ENCODE measurements around the gene SCUBE1. TPM values are rescaled to one million over a fixed set of nuclear protein-coding genes. Genes with fewer than 3 reads are reported as not detected.

The SCUBE1 gene
- polyA plus RNA-seq, 1 of the 3 experiments (the other 2 are of a cell fraction), result 0.56 TPM

GRCh38 chr22:43202756-43203410 lies 140.3 kb downstream of the SCUBE1 start:
- no peaks in the 10 kb centered on the region for H3K9me2 ChIP-seq
- H4K20me1 ChIP-seq (ENCODE audit: insufficient read depth), result no peaks in the 10 kb centered on the region
- no peaks in the 10 kb centered on the region; a peak in 1 of 4 replicates for H3K4me1 ChIP-seq (ENCODE audit: control insufficient read depth in 1 of 2, insufficient read depth in 2 of 2, low read depth in 1 of 2, low read length in 1 of 2)
- no peak overlapping the region for H3K4me3 ChIP-seq (ENCODE audit: low read depth in 2 of 2, low read length in 1 of 2)
- no peak overlapping the region for H3K27ac ChIP-seq (ENCODE audit: low read depth in 2 of 2, low read length in 1 of 2)
- no peaks in the 10 kb centered on the region for H3K79me2 ChIP-seq (ENCODE audit: insufficient read depth)
- POLR2A ChIA-PET, result no interaction called here
- no peaks in the 10 kb centered on the region for H3K36me3 ChIP-seq (replicated peaks in 1 of 2; ENCODE audit: control insufficient read depth in 1 of 2, insufficient read depth in 2 of 2, low read length in 1 of 2)
- CTCF ChIA-PET, result no interaction called here
- 87% methylated on average over 8 of the region's 13 CpGs for WGBS (ENCODE audit: low lambda C conversion rate)
- H3K9me3 ChIP-seq, result no peaks in the 10 kb centered on the region
- no peak overlapping the region for H3K4me2 ChIP-seq
- no peak overlapping the region for H3K9ac ChIP-seq
- no peak for TF ChIP-seq TAF1 (IDR thresholded peaks at IDR 0.05; ENCODE audit: borderline replicate concordance, low read depth, low read length)
- no peak for TF ChIP-seq GABPA (IDR thresholded peaks at IDR 0.05; ENCODE audit: low read depth)
- TF ChIP-seq IRF3 (IDR thresholded peaks at IDR 0.05; ENCODE audit: low read depth, low read length), result no peak
- TF ChIP-seq MAX (IDR thresholded peaks at IDR 0.05; ENCODE audit: low read depth), result no peak
- TF ChIP-seq EZH2phosphoT487 (IDR thresholded peaks at IDR 0.05; ENCODE audit: borderline replicate concordance, low read depth), result no peak
- H2AFZ ChIP-seq (ENCODE audit: low read depth), result no peak overlapping the region
- H3F3A ChIP-seq (replicated peaks; ENCODE audit: insufficient read depth), result no peaks in the 10 kb centered on the region
- H3K27me3 ChIP-seq (ENCODE audit: insufficient read depth), result no peaks in the 10 kb centered on the region
- no peak for DNase-seq

- CTCF ChIA-PET, result interaction anchor here (0.6 kb wide), 1 partner anchor 144 kb away, joined by 3 read pairs; no protein-coding TSS in a partner anchor
- Histone ChIP-seq H3K27ac (ENCODE audit: low read depth in 2 of 2, low read length in 1 of 2) (no peak overlapping the region), H3F3A (replicated peaks; ENCODE audit: insufficient read depth) (no peaks in the 10 kb centered on the region), H2AFZ (ENCODE audit: low read depth) (no peak overlapping the region), H3K4me2 (no peak overlapping the region), H3K36me3 (replicated peaks in 1 of 2; ENCODE audit: control insufficient read depth in 1 of 2, insufficient read depth in 2 of 2, low read length in 1 of 2) (no peaks in the 10 kb centered on the region), H3K9me3 (no peaks in the 10 kb centered on the region), H4K20me1 (ENCODE audit: insufficient read depth) (no peaks in the 10 kb centered on the region), H3K4me1 (ENCODE audit: control insufficient read depth in 1 of 2, insufficient read depth in 2 of 2, low read depth in 1 of 2, low read length in 1 of 2) (no peaks in the 10 kb centered on the region; a peak in 1 of 4 replicates), H3K9ac (no peak overlapping the region), H3K4me3 (ENCODE audit: low read depth in 2 of 2, low read length in 1 of 2) (no peak overlapping the region), H3K79me2 (ENCODE audit: insufficient read depth) (no peaks in the 10 kb centered on the region), H3K27me3 (ENCODE audit: insufficient read depth) (no peaks in the 10 kb centered on the region), H3K9me2 (no peaks in the 10 kb centered on the region)
- DNase-seq, result no peak
- whole genome bisulfite sequencing (ENCODE audit: low lambda C conversion rate), result 76% methylated on average over 5 of the region's 10 CpGs
- POLR2A ChIA-PET, result no interaction called here
- TF ChIP-seq GABPA (IDR thresholded peaks at IDR 0.05; ENCODE audit: low read depth), result no peak
- no peak for TF ChIP-seq RFX5 (IDR thresholded peaks at IDR 0.05; ENCODE audit: low read length)
- TF ChIP-seq TEAD4 (IDR thresholded peaks at IDR 0.05; ENCODE audit: borderline replicate concordance, insufficient read depth), result no peak
- TF ChIP-seq, protein P1, sequence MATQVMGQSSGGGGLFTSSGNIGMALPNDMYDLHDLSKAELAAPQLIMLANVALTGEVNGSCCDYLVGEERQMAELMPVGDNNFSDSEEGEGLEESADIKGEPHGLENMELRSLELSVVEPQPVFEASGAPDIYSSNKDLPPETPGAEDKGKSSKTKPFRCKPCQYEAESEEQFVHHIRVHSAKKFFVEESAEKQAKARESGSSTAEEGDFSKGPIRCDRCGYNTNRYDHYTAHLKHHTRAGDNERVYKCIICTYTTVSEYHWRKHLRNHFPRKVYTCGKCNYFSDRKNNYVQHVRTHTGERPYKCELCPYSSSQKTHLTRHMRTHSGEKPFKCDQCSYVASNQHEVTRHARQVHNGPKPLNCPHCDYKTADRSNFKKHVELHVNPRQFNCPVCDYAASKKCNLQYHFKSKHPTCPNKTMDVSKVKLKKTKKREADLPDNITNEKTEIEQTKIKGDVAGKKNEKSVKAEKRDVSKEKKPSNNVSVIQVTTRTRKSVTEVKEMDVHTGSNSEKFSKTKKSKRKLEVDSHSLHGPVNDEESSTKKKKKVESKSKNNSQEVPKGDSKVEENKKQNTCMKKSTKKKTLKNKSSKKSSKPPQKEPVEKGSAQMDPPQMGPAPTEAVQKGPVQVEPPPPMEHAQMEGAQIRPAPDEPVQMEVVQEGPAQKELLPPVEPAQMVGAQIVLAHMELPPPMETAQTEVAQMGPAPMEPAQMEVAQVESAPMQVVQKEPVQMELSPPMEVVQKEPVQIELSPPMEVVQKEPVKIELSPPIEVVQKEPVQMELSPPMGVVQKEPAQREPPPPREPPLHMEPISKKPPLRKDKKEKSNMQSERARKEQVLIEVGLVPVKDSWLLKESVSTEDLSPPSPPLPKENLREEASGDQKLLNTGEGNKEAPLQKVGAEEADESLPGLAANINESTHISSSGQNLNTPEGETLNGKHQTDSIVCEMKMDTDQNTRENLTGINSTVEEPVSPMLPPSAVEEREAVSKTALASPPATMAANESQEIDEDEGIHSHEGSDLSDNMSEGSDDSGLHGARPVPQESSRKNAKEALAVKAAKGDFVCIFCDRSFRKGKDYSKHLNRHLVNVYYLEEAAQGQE (IDR thresholded peaks at IDR 0.05; ENCODE audit: low read depth, low read length), result no peak
- TF ChIP-seq, protein P2, sequence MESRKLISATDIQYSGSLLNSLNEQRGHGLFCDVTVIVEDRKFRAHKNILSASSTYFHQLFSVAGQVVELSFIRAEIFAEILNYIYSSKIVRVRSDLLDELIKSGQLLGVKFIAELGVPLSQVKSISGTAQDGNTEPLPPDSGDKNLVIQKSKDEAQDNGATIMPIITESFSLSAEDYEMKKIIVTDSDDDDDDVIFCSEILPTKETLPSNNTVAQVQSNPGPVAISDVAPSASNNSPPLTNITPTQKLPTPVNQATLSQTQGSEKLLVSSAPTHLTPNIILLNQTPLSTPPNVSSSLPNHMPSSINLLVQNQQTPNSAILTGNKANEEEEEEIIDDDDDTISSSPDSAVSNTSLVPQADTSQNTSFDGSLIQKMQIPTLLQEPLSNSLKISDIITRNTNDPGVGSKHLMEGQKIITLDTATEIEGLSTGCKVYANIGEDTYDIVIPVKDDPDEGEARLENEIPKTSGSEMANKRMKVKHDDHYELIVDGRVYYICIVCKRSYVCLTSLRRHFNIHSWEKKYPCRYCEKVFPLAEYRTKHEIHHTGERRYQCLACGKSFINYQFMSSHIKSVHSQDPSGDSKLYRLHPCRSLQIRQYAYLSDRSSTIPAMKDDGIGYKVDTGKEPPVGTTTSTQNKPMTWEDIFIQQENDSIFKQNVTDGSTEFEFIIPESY (IDR thresholded peaks at IDR 0.05; ENCODE audit: borderline replicate concordance, low read depth), result no peak
- TF ChIP-seq GATA2 (CRISPR knock-in tag; IDR thresholded peaks at IDR 0.05), result no peak
- no peak for TF ChIP-seq RXRA (IDR thresholded peaks at IDR 0.05; ENCODE audit: borderline replicate concordance, low read depth)
- no peak for TF ChIP-seq PBX3 (IDR thresholded peaks at IDR 0.05)
- no peak for TF ChIP-seq JUND (IDR thresholded peaks at IDR 0.05)
- no peak for TF ChIP-seq RCOR1 (IDR thresholded peaks at IDR 0.05; ENCODE audit: low read length)
- no peak for TF ChIP-seq MXI1 (IDR thresholded peaks at IDR 0.05; ENCODE audit: low read depth, low read length)
- TF ChIP-seq TAF1 (IDR thresholded peaks at IDR 0.05; ENCODE audit: borderline replicate concordance, low read depth, low read length), result no peak
- no peak for TF ChIP-seq RAD21 (IDR thresholded peaks at IDR 0.05; ENCODE audit: low read length)
- TF ChIP-seq MEF2A (IDR thresholded peaks at IDR 0.05; ENCODE audit: borderline replicate concordance, low read depth), result no peak
- TF ChIP-seq TCF12 (IDR thresholded peaks at IDR 0.05), result no peak
Measured at GRCh38 chr22:43202326-43202725, 140.8 kb downstream of the SCUBE1 start.

Measured in SK-N-SH (cell line).